ENCODE data around the gene MBNL1. TPM values are rescaled to one million over a fixed set of nuclear protein-coding genes. Genes with fewer than 3 reads are reported as not detected.

Gene MBNL1
- total RNA-seq, 4 donors from 2014 or later: 413 to 774 (median 604) TPM

DNA sequence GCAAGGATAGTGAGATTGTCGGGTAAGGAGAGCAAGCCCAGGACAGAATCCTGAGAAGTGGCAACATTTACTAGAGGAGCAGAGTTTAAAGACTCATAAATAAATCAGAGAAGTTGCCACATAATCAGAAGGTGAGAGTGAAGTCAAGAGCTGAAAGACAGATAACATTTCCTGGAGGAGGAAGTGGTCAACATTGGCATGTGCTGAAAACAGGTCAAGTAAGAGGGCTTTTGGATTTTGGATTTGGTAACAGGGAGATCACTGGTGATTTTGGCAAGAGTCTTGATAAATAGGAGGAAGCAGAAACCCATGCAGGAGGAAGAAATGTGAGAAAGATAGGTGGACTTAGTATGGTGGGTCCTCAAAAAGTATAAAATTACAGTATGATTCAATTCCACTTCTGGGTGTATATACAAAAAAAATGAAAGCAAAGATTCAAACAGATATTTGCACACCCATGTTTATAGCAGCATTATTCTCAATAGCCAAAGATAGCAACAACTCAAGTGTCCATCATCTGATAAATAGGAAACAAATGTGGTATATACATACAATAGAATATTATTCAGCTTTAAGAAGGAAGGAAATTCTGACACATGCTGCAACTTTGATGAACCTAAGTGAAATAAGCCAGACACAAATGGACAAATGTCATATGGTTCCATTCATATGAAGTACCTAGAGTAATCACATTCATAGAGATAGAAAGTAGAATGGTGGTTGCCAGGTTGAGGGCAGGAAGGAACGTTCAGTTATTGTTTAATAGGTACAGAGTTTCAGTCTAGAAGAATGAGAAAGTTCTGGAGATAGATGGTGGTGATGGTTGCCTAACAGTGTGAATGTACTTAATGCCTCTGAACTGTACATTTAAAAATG lies 27.3 kb upstream of the MBNL1 start:
- TF ChIP-seq, protein P1, sequence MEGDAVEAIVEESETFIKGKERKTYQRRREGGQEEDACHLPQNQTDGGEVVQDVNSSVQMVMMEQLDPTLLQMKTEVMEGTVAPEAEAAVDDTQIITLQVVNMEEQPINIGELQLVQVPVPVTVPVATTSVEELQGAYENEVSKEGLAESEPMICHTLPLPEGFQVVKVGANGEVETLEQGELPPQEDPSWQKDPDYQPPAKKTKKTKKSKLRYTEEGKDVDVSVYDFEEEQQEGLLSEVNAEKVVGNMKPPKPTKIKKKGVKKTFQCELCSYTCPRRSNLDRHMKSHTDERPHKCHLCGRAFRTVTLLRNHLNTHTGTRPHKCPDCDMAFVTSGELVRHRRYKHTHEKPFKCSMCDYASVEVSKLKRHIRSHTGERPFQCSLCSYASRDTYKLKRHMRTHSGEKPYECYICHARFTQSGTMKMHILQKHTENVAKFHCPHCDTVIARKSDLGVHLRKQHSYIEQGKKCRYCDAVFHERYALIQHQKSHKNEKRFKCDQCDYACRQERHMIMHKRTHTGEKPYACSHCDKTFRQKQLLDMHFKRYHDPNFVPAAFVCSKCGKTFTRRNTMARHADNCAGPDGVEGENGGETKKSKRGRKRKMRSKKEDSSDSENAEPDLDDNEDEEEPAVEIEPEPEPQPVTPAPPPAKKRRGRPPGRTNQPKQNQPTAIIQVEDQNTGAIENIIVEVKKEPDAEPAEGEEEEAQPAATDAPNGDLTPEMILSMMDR (IDR thresholded peaks at IDR 0.05; ENCODE audit: low read depth): no peak

DNA sequence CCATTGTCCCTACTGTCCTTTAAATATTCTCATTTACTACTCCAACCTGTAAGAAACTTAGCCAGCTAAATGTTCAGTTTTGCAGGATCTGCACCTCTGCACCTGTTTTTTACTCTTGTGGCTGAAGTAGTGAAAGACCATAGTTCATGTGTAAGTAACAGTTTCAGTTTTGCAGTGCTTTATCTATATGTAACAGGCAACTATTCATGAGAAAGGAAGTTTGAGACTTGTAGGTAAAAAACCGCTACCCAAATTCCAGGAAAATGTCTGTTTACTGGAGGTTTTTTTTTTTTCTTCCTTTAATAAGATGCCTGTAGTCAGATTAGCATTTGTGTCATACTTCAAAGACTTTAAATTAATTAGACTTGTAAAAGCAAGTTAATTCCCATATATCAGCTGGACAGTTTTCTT lies 25.4 kb upstream of the MBNL1 start:
- TF ChIP-seq, protein P1 (IDR thresholded peaks at IDR 0.05; ENCODE audit: low read depth): no peak

DNA sequence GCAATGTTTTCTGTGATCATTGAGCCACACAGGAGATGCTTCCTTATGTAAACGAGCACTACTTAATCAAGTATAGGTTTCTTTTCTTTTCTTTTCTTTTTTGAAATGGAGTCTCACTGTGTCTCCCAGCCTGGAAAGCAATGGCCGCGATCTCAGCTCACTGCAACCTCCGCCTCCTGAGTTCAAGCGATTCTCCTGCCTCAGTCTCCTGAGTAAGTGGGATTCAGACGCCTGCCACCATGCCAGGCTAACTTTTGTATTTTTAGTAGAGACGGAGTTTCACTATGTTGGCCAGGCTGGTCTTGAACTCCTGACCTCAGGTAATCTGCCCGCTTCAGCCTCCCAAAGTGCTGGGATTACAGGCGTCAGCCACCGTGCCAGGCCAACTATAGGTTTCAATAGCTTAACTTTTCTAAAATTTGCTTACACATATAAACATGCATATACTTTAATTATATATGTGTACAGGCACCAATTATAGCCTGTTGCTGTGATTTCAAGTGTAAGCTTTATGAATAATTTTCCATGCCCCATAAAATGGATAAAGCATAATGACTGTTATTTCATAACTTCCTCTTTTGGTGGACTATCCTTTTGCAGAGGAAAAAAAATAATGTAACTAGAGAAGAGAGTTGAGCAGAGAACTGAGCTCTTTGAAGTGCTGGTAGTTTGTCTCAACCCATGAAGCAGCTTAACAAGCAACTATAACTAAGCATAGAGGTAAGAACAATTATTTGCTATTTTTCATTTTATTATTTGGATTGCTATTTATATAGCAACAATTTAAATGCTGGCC lies 24.8 kb upstream of the MBNL1 start:
- TF ChIP-seq, protein P1 (IDR thresholded peaks at IDR 0.05; ENCODE audit: low read depth): no peak

DNA sequence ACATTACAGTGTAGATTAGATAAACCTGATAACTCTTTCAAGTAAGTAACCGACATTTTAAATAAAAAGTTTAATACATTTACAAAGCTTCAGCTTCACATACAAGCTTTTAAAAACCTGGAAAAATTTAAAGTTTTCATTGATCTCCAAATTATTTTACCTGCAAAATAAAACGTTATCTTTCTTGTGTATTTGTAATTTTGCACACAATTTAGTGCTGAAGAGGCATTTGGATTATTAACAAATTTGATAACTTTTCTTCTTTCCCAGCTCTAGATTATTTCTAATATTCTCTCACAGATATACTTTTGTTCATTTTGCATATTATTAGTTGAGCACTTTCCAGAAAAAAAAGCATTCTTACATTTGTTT lies 24.2 kb upstream of the MBNL1 start:
- TF ChIP-seq, protein P1 (IDR thresholded peaks at IDR 0.05; ENCODE audit: low read depth): no peak

DNA sequence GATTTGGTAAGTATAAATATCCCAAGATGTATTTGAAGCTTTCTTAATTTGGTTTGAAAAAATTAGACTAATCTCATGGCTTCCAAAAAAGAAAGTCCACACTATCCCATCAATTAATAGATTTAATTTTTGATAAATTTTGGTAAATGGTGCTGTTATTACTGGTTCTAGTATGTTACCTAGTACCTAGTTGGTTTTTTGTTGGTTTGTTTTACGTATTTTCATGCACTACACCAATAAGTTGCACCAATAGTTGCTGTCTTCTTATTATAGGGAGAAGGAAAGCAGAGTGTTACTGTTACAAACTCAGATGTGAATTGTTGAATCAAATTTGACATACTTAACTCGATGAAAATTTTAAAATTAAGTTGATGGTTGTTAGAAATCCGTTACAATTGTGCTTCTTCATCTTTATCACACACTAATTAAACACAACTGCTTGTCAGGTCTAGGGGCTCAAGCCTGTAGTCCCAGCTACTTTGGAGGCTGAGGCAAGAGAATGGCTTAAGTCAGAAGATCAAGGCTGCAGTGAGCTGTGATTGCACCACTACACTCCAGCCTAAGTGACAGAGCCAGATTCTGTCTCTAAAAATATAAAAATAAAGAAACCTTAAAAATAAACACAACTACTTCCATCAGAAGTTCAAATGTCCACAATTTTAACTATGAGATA lies 23.1 kb upstream of the MBNL1 start:
- TF ChIP-seq, protein P1 (IDR thresholded peaks at IDR 0.05; ENCODE audit: low read depth): no peak

DNA sequence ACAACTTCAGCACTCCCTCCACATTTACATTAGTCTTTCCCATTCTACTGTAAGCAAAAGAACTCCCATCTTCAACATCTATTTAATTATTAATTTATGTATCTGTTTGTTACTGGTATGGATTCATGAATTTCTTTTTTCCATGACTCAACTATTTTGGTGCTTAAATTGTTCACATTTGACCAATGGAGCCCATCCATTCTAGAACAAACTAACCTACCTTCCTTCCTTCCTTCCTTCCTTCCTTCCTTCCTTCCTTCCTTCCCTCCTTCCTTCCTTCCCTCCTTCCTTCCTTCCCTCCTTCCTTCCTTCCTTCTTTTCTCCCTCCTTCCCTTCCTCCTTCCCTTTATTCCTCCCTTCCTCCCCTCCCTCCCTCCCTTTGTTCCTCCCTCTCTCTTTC lies 16.8 kb upstream of the MBNL1 start:
- TF ChIP-seq, protein P1 (IDR thresholded peaks at IDR 0.05; ENCODE audit: low read depth): no peak

DNA sequence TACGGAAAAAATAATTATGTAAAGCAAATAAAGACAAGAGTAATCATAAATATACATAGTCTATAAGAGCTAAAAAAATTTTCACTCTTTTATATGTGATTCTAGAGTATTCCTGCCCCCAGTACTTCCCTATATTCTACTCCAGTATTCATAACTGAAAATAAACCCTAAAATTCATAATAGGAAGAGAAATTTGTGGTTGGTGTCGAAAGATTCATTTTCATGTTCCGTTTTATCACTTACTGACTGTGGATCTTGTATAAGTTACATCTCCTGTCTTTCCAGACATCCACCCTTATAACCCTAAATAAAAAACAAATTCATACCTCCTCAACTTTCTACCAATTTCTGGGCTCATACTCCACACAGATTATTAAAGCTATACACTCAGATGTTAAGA lies 16.0 kb upstream of the MBNL1 start:
- TF ChIP-seq, protein P1 (IDR thresholded peaks at IDR 0.05; ENCODE audit: low read depth): no peak
